ENCODE data around the gene CFDP1. TPM values are rescaled to one million over a fixed set of nuclear protein-coding genes. Genes with fewer than 3 reads are reported as not detected.
"Not testable (repeated sequence)": the region's sequence is repeated elsewhere in the genome, so short reads cannot be mapped to it uniquely, and the experiment has no call there.

The CFDP1 gene
- total RNA-seq, 1 donor from 2014 or later: 65.7 TPM

GRCh38 chr16:75271441-75272096, 161.7 kb downstream of the CFDP1 start:
- H3K9me3 Mint-ChIP-seq (ENCODE audit: unreplicated experiment): no peaks in the 10 kb centered on the region
- H3K4me3 Mint-ChIP-seq (ENCODE audit: unreplicated experiment): no peak overlapping the region
- DNase-seq (ENCODE audit: low spot score): no peak
- TF ChIP-seq CTCF (IDR thresholded peaks at IDR 0.05; ENCODE audit: unreplicated experiment): no peak
- peaks cover 9% of the 10 kb centered on the region for H3K4me1 Mint-ChIP-seq (ENCODE audit: unreplicated experiment)
- no peak overlapping the region for H3K27ac Mint-ChIP-seq (ENCODE audit: unreplicated experiment)
- H3K27me3 Mint-ChIP-seq (ENCODE audit: unreplicated experiment): peaks cover 4% of the 10 kb centered on the region
- H3K36me3 Mint-ChIP-seq (ENCODE audit: low read depth, unreplicated experiment): no peaks in the 10 kb centered on the region

- peaks cover 12% of the 10 kb centered on the region for H3K4me1 Mint-ChIP-seq (ENCODE audit: unreplicated experiment)
- H3K27me3 Mint-ChIP-seq (ENCODE audit: unreplicated experiment); H3K9me3 Mint-ChIP-seq (ENCODE audit: unreplicated experiment); H3K27ac Mint-ChIP-seq (ENCODE audit: unreplicated experiment); H3K36me3 Mint-ChIP-seq (ENCODE audit: low read depth, unreplicated experiment); DNase-seq (ENCODE audit: low spot score): not testable (repeated sequence)
- H3K4me3 Mint-ChIP-seq (ENCODE audit: unreplicated experiment): peak overlapping the region; percentile 3
Observed at GRCh38 chr16:75269358-75269757, 163.9 kb downstream of the CFDP1 start.

- peaks cover 27% of the 10 kb centered on the region for H3K4me1 Mint-ChIP-seq (ENCODE audit: unreplicated experiment)
- no peak overlapping the region for H3K4me3 Mint-ChIP-seq (ENCODE audit: unreplicated experiment)
- H3K27ac Mint-ChIP-seq (ENCODE audit: unreplicated experiment): no peak overlapping the region
- TF ChIP-seq CTCF (IDR thresholded peaks at IDR 0.05; ENCODE audit: unreplicated experiment): no peak
- peaks cover 11% of the 10 kb centered on the region for H3K36me3 Mint-ChIP-seq (ENCODE audit: low read depth, unreplicated experiment)
- no peak for DNase-seq (ENCODE audit: low spot score)
- no peaks in the 10 kb centered on the region for H3K9me3 Mint-ChIP-seq (ENCODE audit: unreplicated experiment)
- peaks cover 12% of the 10 kb centered on the region for H3K27me3 Mint-ChIP-seq (ENCODE audit: unreplicated experiment)
Observed at GRCh38 chr16:75267631-75268264, 165.6 kb downstream of the CFDP1 start.

- peak overlapping the region; percentile 92 for H3K4me3 Mint-ChIP-seq (ENCODE audit: unreplicated experiment)
- H3K27ac Mint-ChIP-seq (ENCODE audit: unreplicated experiment): peak overlapping the region; percentile 96
- H3K4me1 Mint-ChIP-seq (ENCODE audit: unreplicated experiment): peaks cover 35% of the 10 kb centered on the region
- peaks cover 17% of the 10 kb centered on the region for H3K27me3 Mint-ChIP-seq (ENCODE audit: unreplicated experiment)
- no peaks in the 10 kb centered on the region for H3K9me3 Mint-ChIP-seq (ENCODE audit: unreplicated experiment)
- no peak for TF ChIP-seq CTCF (IDR thresholded peaks at IDR 0.05; ENCODE audit: unreplicated experiment)
- peaks cover 11% of the 10 kb centered on the region for H3K36me3 Mint-ChIP-seq (ENCODE audit: low read depth, unreplicated experiment)
- DNase-seq (ENCODE audit: low spot score): no peak
Observed at GRCh38 chr16:75266738-75267630, 166.3 kb downstream of the CFDP1 start.

GRCh38 chr16:75265911-75266701, 167.2 kb downstream of the CFDP1 start:
- Mint-ChIP-seq H3K27me3 (ENCODE audit: unreplicated experiment) (peaks cover 20% of the 10 kb centered on the region), H3K36me3 (ENCODE audit: low read depth, unreplicated experiment) (peaks cover 11% of the 10 kb centered on the region), H3K27ac (ENCODE audit: unreplicated experiment) (peak overlapping the region; percentile 96), H3K4me1 (ENCODE audit: unreplicated experiment) (peaks cover 41% of the 10 kb centered on the region), H3K4me3 (ENCODE audit: unreplicated experiment) (peak overlapping the region; percentile 92), H3K9me3 (ENCODE audit: unreplicated experiment) (no peaks in the 10 kb centered on the region)
- no peak for TF ChIP-seq CTCF (IDR thresholded peaks at IDR 0.05; ENCODE audit: unreplicated experiment)
- peak; percentile 93 for DNase-seq (ENCODE audit: low spot score)
